SK-N-SH treated with all-trans-retinoic acid at 6 μM for 48 hours (cell line): ENCODE results near the gene CASTOR1.

ENCODE experiments used
- ATAC-seq: fragments of 200-7000 bp; cut with Tn5 transposase; 3 replicates; pipeline ENCODE4 v1.9.1; 2020; ENCODE audit warnings: mild to moderate bottlenecking, moderate library complexity
- ARNTL ChIP-seq: fragments of 450-650 bp; formaldehyde crosslinking; IDR thresholded peaks from 2 replicates; pipeline ENCODE4 v1.5.0; 2020; ENCODE audit warnings: low read depth, mild to moderate bottlenecking, moderate library complexity, borderline replicate concordance
- BACH2 ChIP-seq: fragments of 250-450 bp; sonication (Bioruptor Pico); IDR thresholded peaks from 2 replicates; pipeline ENCODE4 v1.9.0; 2021; ENCODE audit warnings: mild to moderate bottlenecking, borderline replicate concordance
- CSDC2 ChIP-seq: fragments of 250-450 bp; sonication (Bioruptor Pico); IDR thresholded peaks from 2 replicates; pipeline ENCODE4 v1.5.0; 2020; ENCODE audit warnings: mild to moderate bottlenecking, moderate library complexity
- ESRRG ChIP-seq: fragments of 250-450 bp; sonication (Bioruptor Pico); IDR thresholded peaks from 2 replicates; pipeline ENCODE4 v1.6.1; 2021; ENCODE audit warnings: mild to moderate bottlenecking
- GLIS3 ChIP-seq: fragments of 250-450 bp; sonication (Bioruptor Pico); IDR thresholded peaks from 2 replicates; pipeline ENCODE4 v1.5.0; 2020; ENCODE audit warnings: mild to moderate bottlenecking, moderate library complexity
- ISL1 ChIP-seq: fragments of 250-450 bp; sonication (Bioruptor Pico); IDR thresholded peaks from 2 replicates; pipeline ENCODE4 v2.1.2; 2022; ENCODE audit warnings: mild to moderate bottlenecking, moderate library complexity
- OSR1 ChIP-seq: fragments of 250-450 bp; sonication (Bioruptor Pico); IDR thresholded peaks from 2 replicates; pipeline ENCODE4 v1.8.0; 2022; ENCODE audit warnings: moderate library complexity, mild to moderate bottlenecking, inconsistent platforms
- PPARA ChIP-seq: fragments of 250-450 bp; sonication (Bioruptor Pico); IDR thresholded peaks from 2 replicates; pipeline ENCODE4 v1.5.0; 2020; ENCODE audit warnings: mild to moderate bottlenecking, borderline replicate concordance
- RARB ChIP-seq: fragments of 250-450 bp; sonication (Bioruptor Pico); IDR thresholded peaks from 2 replicates; pipeline ENCODE4 v1.8.0; 2021; ENCODE audit warnings: mild to moderate bottlenecking, moderate library complexity
- SNAI2 ChIP-seq: fragments of 250-450 bp; sonication (Bioruptor Pico); IDR thresholded peaks from 2 replicates; pipeline ENCODE4 v1.5.0; 2020; ENCODE audit warnings: mild to moderate bottlenecking, moderate library complexity
- TCF4 ChIP-seq: fragments of 250-450 bp; sonication (Bioruptor Pico); IDR thresholded peaks from 2 replicates; pipeline ENCODE4 v1.8.0; 2021; ENCODE audit warnings: mild to moderate bottlenecking, moderate library complexity, borderline replicate concordance
- TOX ChIP-seq: fragments of 250-450 bp; sonication (Bioruptor Pico); IDR thresholded peaks from 2 replicates; pipeline ENCODE4 v1.8.0; 2021; ENCODE audit warnings: mild to moderate bottlenecking, moderate library complexity, borderline replicate concordance
- ZC3H10 ChIP-seq: fragments of 250-450 bp; sonication (Bioruptor Pico); IDR thresholded peaks from 2 replicates; pipeline ENCODE4 v1.5.1; 2021; ENCODE audit warnings: mild to moderate bottlenecking, moderate library complexity
- ZFP3 ChIP-seq: fragments of 250-450 bp; sonication (Bioruptor Pico); IDR thresholded peaks from 2 replicates; pipeline ENCODE4 v1.5.0; 2020; ENCODE audit warnings: mild to moderate bottlenecking, moderate library complexity
- ZFP30 ChIP-seq: fragments of 450-650 bp; formaldehyde crosslinking; IDR thresholded peaks from 2 replicates; pipeline ENCODE4 v1.5.0; 2022; ENCODE audit warnings: mild to moderate bottlenecking, moderate library complexity
- ZNF565 ChIP-seq: fragments of 450-650 bp; formaldehyde crosslinking; conservative IDR thresholded peaks from 2 replicates; pipeline ENCODE4 v1.5.0; 2020; ENCODE audit warnings: low read depth, mild to moderate bottlenecking, moderate library complexity
- ZNF70 ChIP-seq: fragments of 450-650 bp; formaldehyde crosslinking; IDR thresholded peaks from 2 replicates; pipeline ENCODE4 v1.5.0; 2020; ENCODE audit warnings: mild to moderate bottlenecking, moderate library complexity
- ZNF8 ChIP-seq: fragments of 450-650 bp; formaldehyde crosslinking; IDR thresholded peaks from 2 replicates; pipeline ENCODE4 v1.5.0; 2020; ENCODE audit warnings: mild to moderate bottlenecking, moderate library complexity
- TF ChIP-seq, protein P1 (sequence below): fragments of 250-450 bp; sonication (Bioruptor Pico); IDR thresholded peaks from 2 replicates; pipeline ENCODE4 v1.8.0; 2020; ENCODE audit warnings: mild to moderate bottlenecking, moderate library complexity, borderline replicate concordance
- TF ChIP-seq, protein P2 (sequence below): fragments of 250-450 bp; sonication (Bioruptor Pico); IDR thresholded peaks from 2 replicates; pipeline ENCODE4 v1.5.0; 2020; ENCODE audit warnings: mild to moderate bottlenecking, moderate library complexity
- TF ChIP-seq, protein P3 (sequence below): fragments of 250-450 bp; sonication (Bioruptor Pico); IDR thresholded peaks from 2 replicates; pipeline ENCODE4 v1.5.1; 2020; ENCODE audit warnings: low read depth, mild to moderate bottlenecking, moderate library complexity
- TF ChIP-seq, protein P4 (sequence below): fragments of 250-450 bp; sonication (Bioruptor Pico); IDR thresholded peaks from 2 replicates; pipeline ENCODE4 v1.5.1; 2021; ENCODE audit warnings: mild to moderate bottlenecking, moderate library complexity

The CASTOR1 gene

DNA sequence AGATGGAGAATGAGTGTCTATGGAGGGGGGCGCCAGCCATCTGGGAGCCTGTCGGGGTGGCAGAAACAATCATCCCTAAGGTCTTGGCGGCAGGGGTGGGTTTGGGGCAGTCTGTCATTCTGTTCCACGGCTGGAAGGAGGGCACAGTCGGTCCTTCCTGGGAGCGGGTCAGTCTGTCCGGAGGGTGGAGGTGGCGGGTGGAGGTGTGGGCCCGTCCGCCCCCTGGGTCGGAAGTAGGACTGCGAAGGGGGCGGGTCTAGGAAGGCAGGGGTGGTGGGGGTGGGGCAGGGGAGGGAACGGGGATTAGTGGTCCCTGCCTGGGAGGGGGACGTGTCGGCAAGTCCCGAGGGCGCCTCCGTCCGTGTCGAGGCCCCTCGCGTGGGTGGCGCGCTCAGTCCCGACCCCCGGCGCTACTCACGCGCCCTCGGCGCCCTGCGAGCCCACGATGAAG is 37.0 kb upstream of the CASTOR1 start:
- TF ChIP-seq TCF4 (CRISPR knock-in tag), result no peak
- TF ChIP-seq, protein P1, sequence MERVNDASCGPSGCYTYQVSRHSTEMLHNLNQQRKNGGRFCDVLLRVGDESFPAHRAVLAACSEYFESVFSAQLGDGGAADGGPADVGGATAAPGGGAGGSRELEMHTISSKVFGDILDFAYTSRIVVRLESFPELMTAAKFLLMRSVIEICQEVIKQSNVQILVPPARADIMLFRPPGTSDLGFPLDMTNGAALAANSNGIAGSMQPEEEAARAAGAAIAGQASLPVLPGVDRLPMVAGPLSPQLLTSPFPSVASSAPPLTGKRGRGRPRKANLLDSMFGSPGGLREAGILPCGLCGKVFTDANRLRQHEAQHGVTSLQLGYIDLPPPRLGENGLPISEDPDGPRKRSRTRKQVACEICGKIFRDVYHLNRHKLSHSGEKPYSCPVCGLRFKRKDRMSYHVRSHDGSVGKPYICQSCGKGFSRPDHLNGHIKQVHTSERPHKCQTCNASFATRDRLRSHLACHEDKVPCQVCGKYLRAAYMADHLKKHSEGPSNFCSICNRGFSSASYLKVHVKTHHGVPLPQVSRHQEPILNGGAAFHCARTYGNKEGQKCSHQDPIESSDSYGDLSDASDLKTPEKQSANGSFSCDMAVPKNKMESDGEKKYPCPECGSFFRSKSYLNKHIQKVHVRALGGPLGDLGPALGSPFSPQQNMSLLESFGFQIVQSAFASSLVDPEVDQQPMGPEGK, result no peak
- no peak for TF ChIP-seq TOX (CRISPR knock-in tag)
- TF ChIP-seq, protein P2, sequence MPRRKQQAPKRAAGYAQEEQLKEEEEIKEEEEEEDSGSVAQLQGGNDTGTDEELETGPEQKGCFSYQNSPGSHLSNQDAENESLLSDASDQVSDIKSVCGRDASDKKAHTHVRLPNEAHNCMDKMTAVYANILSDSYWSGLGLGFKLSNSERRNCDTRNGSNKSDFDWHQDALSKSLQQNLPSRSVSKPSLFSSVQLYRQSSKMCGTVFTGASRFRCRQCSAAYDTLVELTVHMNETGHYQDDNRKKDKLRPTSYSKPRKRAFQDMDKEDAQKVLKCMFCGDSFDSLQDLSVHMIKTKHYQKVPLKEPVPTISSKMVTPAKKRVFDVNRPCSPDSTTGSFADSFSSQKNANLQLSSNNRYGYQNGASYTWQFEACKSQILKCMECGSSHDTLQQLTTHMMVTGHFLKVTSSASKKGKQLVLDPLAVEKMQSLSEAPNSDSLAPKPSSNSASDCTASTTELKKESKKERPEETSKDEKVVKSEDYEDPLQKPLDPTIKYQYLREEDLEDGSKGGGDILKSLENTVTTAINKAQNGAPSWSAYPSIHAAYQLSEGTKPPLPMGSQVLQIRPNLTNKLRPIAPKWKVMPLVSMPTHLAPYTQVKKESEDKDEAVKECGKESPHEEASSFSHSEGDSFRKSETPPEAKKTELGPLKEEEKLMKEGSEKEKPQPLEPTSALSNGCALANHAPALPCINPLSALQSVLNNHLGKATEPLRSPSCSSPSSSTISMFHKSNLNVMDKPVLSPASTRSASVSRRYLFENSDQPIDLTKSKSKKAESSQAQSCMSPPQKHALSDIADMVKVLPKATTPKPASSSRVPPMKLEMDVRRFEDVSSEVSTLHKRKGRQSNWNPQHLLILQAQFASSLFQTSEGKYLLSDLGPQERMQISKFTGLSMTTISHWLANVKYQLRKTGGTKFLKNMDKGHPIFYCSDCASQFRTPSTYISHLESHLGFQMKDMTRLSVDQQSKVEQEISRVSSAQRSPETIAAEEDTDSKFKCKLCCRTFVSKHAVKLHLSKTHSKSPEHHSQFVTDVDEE (CRISPR knock-in tag), result no peak
- TF ChIP-seq ZFP3 (CRISPR knock-in tag), result no peak
- no peak for TF ChIP-seq ESRRG (CRISPR knock-in tag)
- no peak for TF ChIP-seq GLIS3 (CRISPR knock-in tag)
- no peak for TF ChIP-seq OSR1 (CRISPR knock-in tag)
- no peak for TF ChIP-seq RARB (CRISPR knock-in tag)
- TF ChIP-seq ZC3H10 (CRISPR knock-in tag), result no peak
- TF ChIP-seq BACH2 (CRISPR knock-in tag), result no peak
- no peak for TF ChIP-seq SNAI2
- TF ChIP-seq ZNF565, result no peak
- no peak for TF ChIP-seq ZNF70 (CRISPR knock-in tag)
- TF ChIP-seq, protein P3, sequence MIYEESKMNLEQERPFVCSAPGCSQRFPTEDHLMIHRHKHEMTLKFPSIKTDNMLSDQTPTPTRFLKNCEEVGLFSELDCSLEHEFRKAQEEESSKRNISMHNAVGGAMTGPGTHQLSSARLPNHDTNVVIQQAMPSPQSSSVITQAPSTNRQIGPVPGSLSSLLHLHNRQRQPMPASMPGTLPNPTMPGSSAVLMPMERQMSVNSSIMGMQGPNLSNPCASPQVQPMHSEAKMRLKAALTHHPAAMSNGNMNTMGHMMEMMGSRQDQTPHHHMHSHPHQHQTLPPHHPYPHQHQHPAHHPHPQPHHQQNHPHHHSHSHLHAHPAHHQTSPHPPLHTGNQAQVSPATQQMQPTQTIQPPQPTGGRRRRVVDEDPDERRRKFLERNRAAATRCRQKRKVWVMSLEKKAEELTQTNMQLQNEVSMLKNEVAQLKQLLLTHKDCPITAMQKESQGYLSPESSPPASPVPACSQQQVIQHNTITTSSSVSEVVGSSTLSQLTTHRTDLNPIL (CRISPR knock-in tag), result no peak
- TF ChIP-seq, protein P4, sequence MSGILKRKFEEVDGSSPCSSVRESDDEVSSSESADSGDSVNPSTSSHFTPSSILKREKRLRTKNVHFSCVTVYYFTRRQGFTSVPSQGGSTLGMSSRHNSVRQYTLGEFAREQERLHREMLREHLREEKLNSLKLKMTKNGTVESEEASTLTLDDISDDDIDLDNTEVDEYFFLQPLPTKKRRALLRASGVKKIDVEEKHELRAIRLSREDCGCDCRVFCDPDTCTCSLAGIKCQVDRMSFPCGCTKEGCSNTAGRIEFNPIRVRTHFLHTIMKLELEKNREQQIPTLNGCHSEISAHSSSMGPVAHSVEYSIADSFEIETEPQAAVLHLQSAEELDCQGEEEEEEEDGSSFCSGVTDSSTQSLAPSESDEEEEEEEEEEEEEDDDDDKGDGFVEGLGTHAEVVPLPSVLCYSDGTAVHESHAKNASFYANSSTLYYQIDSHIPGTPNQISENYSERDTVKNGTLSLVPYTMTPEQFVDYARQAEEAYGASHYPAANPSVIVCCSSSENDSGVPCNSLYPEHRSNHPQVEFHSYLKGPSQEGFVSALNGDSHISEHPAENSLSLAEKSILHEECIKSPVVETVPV (CRISPR knock-in tag), result no peak
- no peak for TF ChIP-seq ZNF8
- peak; percentile 44 for ATAC-seq

GRCh38 chr22:30325724-30326254 is 36.5 kb upstream of the CASTOR1 start:
- TF ChIP-seq BACH2 (CRISPR knock-in tag), result no peak
- no peak for TF ChIP-seq ZNF8
- TF ChIP-seq CSDC2 (CRISPR knock-in tag), result no peak
- TF ChIP-seq SNAI2, result no peak
- no peak for TF ChIP-seq PPARA (CRISPR knock-in tag)
- no peak for TF ChIP-seq ARNTL (CRISPR knock-in tag)
- no peak for TF ChIP-seq ESRRG (CRISPR knock-in tag)
- no peak for TF ChIP-seq OSR1 (CRISPR knock-in tag)
- no peak for TF ChIP-seq TOX (CRISPR knock-in tag)
- ATAC-seq, result no peak

- TF ChIP-seq RARB (CRISPR knock-in tag) (no peak), BACH2 (CRISPR knock-in tag) (no peak), OSR1 (CRISPR knock-in tag) (no peak), GLIS3 (CRISPR knock-in tag) (no peak), ESRRG (CRISPR knock-in tag) (no peak), ARNTL (CRISPR knock-in tag) (no peak), ZFP30 (CRISPR knock-in tag) (no peak), ISL1 (CRISPR knock-in tag) (no peak), ZNF70 (CRISPR knock-in tag) (no peak)
- TF ChIP-seq, protein P1, result no peak
- TF ChIP-seq, protein P3 (CRISPR knock-in tag), result no peak
- ATAC-seq, result peak; percentile 75
Observed at GRCh38 chr22:30325065-30325720, 35.9 kb upstream of the CASTOR1 start.
